GM12891 (cell line): ENCODE measurements around the gene ELMO1.

Experiments
- DNase-seq: peaks from one replicate; pipeline ENCODE4 v3.0.0; 2011; ENCODE audit warnings: low spot score; ENCODE audit not compliant: insufficient read length
- FAIRE-seq: peaks from 2 replicates; lab custom pipeline; 2011; peaks lifted over from hg19 to GRCh38; lab: Jason Lieb, UNC
- PAX5 ChIP-seq: IDR thresholded peaks from 2 replicates; pipeline ENCODE4 v1.6.1; 2011; ENCODE audit warnings: low read length, moderate library complexity, mild to moderate bottlenecking; ENCODE audit not compliant: insufficient read depth, severe bottlenecking
- POLR2A ChIP-seq: IDR thresholded peaks from 2 replicates; pipeline ENCODE4 v1.6.1; 2011; ENCODE audit warnings: low read depth, low read length, control low read depth
- POLR2AphosphoS5 ChIP-seq: IDR thresholded peaks from 2 replicates; pipeline ENCODE4 v1.6.1; 2011; ENCODE audit warnings: low read depth, low read length, control low read depth
- POU2F2 ChIP-seq: IDR thresholded peaks from 2 replicates; pipeline ENCODE4 v1.6.1; 2011; ENCODE audit warnings: low read depth, mild to moderate bottlenecking, control low read depth, low read length, moderate library complexity
- SPI1 ChIP-seq: IDR thresholded peaks from 2 replicates; pipeline ENCODE4 v1.6.1; 2011; ENCODE audit warnings: low read depth, low read length, control low read depth
- TAF1 ChIP-seq: IDR thresholded peaks from 2 replicates; pipeline ENCODE4 v1.6.1; 2011; ENCODE audit warnings: low read depth, low read length, control low read depth

ELMO1 gene

GRCh38 chr7:36814311-36814710 lies 634.4 kb downstream of the ELMO1 start:
- DNase-seq, result no peak
- no peak for FAIRE-seq
- no peak for TF ChIP-seq PAX5

- no peak for DNase-seq
- no peak for TF ChIP-seq POU2F2
- TF ChIP-seq POLR2A, result no peak
- no peak for TF ChIP-seq PAX5
- no peak for TF ChIP-seq POLR2AphosphoS5
- TF ChIP-seq TAF1, result no peak
- no peak for TF ChIP-seq SPI1
- no peak for FAIRE-seq
Observed at GRCh38 chr7:36811807-36812206, 636.9 kb downstream of the ELMO1 start.

GRCh38 chr7:36810489-36810888 lies 638.2 kb downstream of the ELMO1 start:
- FAIRE-seq (no peak), DNase-seq (no peak)
- no peak for TF ChIP-seq POLR2AphosphoS5
- no peak for TF ChIP-seq SPI1
- TF ChIP-seq TAF1, result no peak
- TF ChIP-seq POU2F2, result no peak
- no peak for TF ChIP-seq POLR2A
- no peak for TF ChIP-seq PAX5

- no peak for TF ChIP-seq POU2F2
- TF ChIP-seq POLR2A, result no peak
- TF ChIP-seq SPI1, result no peak
- TF ChIP-seq POLR2AphosphoS5, result no peak
- TF ChIP-seq PAX5, result no peak
- TF ChIP-seq TAF1, result no peak
- FAIRE-seq (no peak), DNase-seq (no peak)
Observed at GRCh38 chr7:36810032-36810431, 638.6 kb downstream of the ELMO1 start.

GRCh38 chr7:36809510-36809909 lies 639.2 kb downstream of the ELMO1 start:
- TF ChIP-seq PAX5 (no peak), POLR2A (no peak), SPI1 (no peak), POU2F2 (no peak), POLR2AphosphoS5 (no peak), TAF1 (no peak)
- DNase-seq (no peak), FAIRE-seq (no peak)

- FAIRE-seq (no peak), DNase-seq (no peak)
- TF ChIP-seq TAF1, result no peak
- no peak for TF ChIP-seq PAX5
- TF ChIP-seq SPI1, result no peak
- no peak for TF ChIP-seq POU2F2
- no peak for TF ChIP-seq POLR2AphosphoS5
Observed at GRCh38 chr7:36809086-36809485, 639.6 kb downstream of the ELMO1 start.

- no peak for TF ChIP-seq SPI1
- TF ChIP-seq POU2F2, result no peak
- TF ChIP-seq POLR2A, result no peak
- no peak for TF ChIP-seq PAX5
- TF ChIP-seq TAF1, result no peak
- no peak for TF ChIP-seq POLR2AphosphoS5
- DNase-seq, result no peak
- FAIRE-seq, result no peak
Observed at GRCh38 chr7:36806891-36807290, 641.8 kb downstream of the ELMO1 start.
